HCT116 (cell line): ENCODE data around the gene APBB2.

Experiments used
- ATF3 ChIP-seq: IDR thresholded peaks from 2 replicates; pipeline ENCODE4 v1.6.1; 2012
- CTCF ChIP-seq, 3 experiments: fragments of 200-600 bp in 1 of 3; sonication (generic) in 1 of 3; IDR thresholded peaks in 2 of 3; conservative IDR thresholded peaks in 1 of 3; 2 replicates each; pipeline ENCODE4 v1.5.1; 2012 to 2017; ENCODE audit warnings: low read depth in 2 of 3, low read length in 2 of 3, antibody characterized with exemption in 1 of 3, borderline replicate concordance in 1 of 3, control low read depth in 1 of 3, mild to moderate bottlenecking in 1 of 3, mixed read lengths in 1 of 3, mixed run types in 1 of 3, moderate library complexity in 1 of 3; ENCODE audit not compliant: insufficient read depth in 1 of 3
- POLR2A ChIP-seq: IDR thresholded peaks from 2 replicates; pipeline ENCODE4 v1.7.0; 2011; ENCODE audit warnings: borderline replicate concordance; ENCODE audit not compliant: insufficient read depth, insufficient read length; ENCODE audit errors: extremely low read depth
- RAD21 ChIP-seq: IDR thresholded peaks from 2 replicates; pipeline ENCODE4 v1.6.1; 2012; ENCODE audit warnings: low read depth, mild to moderate bottlenecking
- SIN3A ChIP-seq: IDR thresholded peaks from 2 replicates; pipeline ENCODE4 v1.6.1; 2012; ENCODE audit warnings: low read depth
- TCF7L2 ChIP-seq: IDR thresholded peaks from 2 replicates; pipeline ENCODE4 v1.7.0; 2011; ENCODE audit warnings: borderline replicate concordance, inconsistent platforms; ENCODE audit not compliant: insufficient read depth, insufficient read length; ENCODE audit errors: extremely low read depth

GRCh38 chr4:41044791-41045190 lies 169.6 kb downstream of the APBB2 start:
- TF ChIP-seq CTCF (IDR thresholded peaks at IDR 0.05 in 2 of 3, conservative IDR thresholded peaks at IDR 0.05 in 1 of 3; ENCODE audit: borderline replicate concordance in 1 of 3, insufficient read depth in 1 of 3, low read depth in 2 of 3, low read length in 2 of 3), result no peak
- TF ChIP-seq ATF3, result no peak
- no peak for TF ChIP-seq SIN3A
- TF ChIP-seq RAD21, result no peak
- TF ChIP-seq POLR2A, result no peak
- TF ChIP-seq TCF7L2, result no peak
